Stimulated activated CD8-positive, alpha-beta memory T cell treated with anti-CD3 and anti-CD28 coated beads, Interleukin-7, amount 100 ng/mL, for 24 hours (primary cell): ENCODE data around the gene TBC1D30.
"Not testable (repeated sequence)": the region's sequence is repeated elsewhere in the genome, so short reads cannot be mapped to it uniquely, and the experiment has no call there.

Experiments
- DNase-seq: peaks from one replicate; pipeline ENCODE4 v3.0.0-alpha.2; 2020; ENCODE audit warnings: low read depth

TBC1D30 gene

GRCh38 chr12:64824500-64825142 lies at the start of gene TBC1D30:
TSS of gene TBC1D30 (plus strand) at chr12:64824647. CDS start at chr12:64824880, 233 bp downstream.
- no peak for DNase-seq

- not testable (repeated sequence) for DNase-seq
These were observed 49.2 kb upstream of the TBC1D30 start for GRCh38 chr12:64775147-64775736.

GRCh38 chr12:64779354-64779974 lies 45.0 kb upstream of the TBC1D30 start:
- no peak for DNase-seq

- no peak for DNase-seq
These were observed 44.3 kb upstream of the TBC1D30 start for GRCh38 chr12:64780132-64780530.

GRCh38 chr12:64780531-64781279 lies 43.7 kb upstream of the TBC1D30 start:
- no peak for DNase-seq

- no peak for DNase-seq
These were observed 42.9 kb upstream of the TBC1D30 start for GRCh38 chr12:64781280-64782190.

- DNase-seq: no peak
These were observed 42.1 kb upstream of the TBC1D30 start for GRCh38 chr12:64782191-64782876.

- no peak for DNase-seq
These were observed 38.6 kb upstream of the TBC1D30 start for GRCh38 chr12:64785838-64786237.

- no peak for DNase-seq
These were observed 34.3 kb upstream of the TBC1D30 start for GRCh38 chr12:64790166-64790565.

GRCh38 chr12:64791036-64791435 lies 33.4 kb upstream of the TBC1D30 start:
- no peak for DNase-seq

- DNase-seq: no peak
These were observed 32.3 kb upstream of the TBC1D30 start for GRCh38 chr12:64792128-64792527.

- DNase-seq: no peak
These were observed 30.8 kb upstream of the TBC1D30 start for GRCh38 chr12:64793610-64794009.

GRCh38 chr12:64794305-64794704 lies 30.1 kb upstream of the TBC1D30 start:
- DNase-seq: no peak

GRCh38 chr12:64796205-64796845 lies 28.1 kb upstream of the TBC1D30 start:
- DNase-seq: no peak

GRCh38 chr12:64797156-64797555 lies 27.3 kb upstream of the TBC1D30 start:
- no peak for DNase-seq

- no peak for DNase-seq
These were observed 26.3 kb upstream of the TBC1D30 start for GRCh38 chr12:64798165-64798564.

GRCh38 chr12:64800640-64801039 lies 23.8 kb upstream of the TBC1D30 start:
- no peak for DNase-seq

- no peak for DNase-seq
These were observed 23.1 kb upstream of the TBC1D30 start for GRCh38 chr12:64801381-64801780.

- DNase-seq: not testable (repeated sequence)
These were observed 22.2 kb upstream of the TBC1D30 start for GRCh38 chr12:64802180-64802775.

GRCh38 chr12:64806173-64806572 lies 18.3 kb upstream of the TBC1D30 start:
- DNase-seq: no peak
